GM18520 (cell line): Measurements from ENCODE around the gene MUC4.
"Not testable (repeated sequence)": the region's sequence is repeated elsewhere in the genome, so short reads cannot be mapped to it uniquely, and the experiment has no call there.

ENCODE experiments used
- ATAC-seq: cut with Tn5 transposase; IDR thresholded peaks from one replicate; pipeline ENCODE4 v1.9.1; 2021; ENCODE audit not compliant: unreplicated experiment

Gene MUC4

DNA sequence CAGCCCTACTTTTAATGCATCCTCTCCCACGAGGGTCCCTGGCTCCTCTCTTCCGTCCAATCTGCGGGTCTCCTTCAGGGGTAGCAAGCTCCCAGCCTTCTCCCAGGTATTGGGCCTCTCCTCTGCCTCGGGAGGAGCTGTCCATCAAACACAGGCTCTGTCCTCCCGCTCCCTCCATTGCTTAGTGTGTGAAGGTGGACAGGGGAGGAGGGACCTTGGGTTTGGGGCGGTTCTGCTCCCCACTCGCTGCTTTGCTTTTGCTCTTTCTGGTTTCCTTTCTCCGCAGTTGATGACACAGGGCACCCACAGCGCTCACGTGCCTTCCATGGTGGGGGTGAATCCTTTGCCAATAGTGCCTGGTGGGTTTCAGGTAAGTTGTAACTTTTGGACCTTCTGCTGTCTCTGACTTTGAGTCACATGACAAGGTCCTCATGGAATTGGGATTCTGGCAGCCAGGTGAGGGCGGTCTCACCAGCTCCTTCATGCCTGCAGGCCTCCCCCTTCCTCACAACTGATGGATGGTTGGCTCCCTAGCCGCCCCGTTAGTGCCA lies 72.1 kb downstream of the MUC4 start:
- no peak for ATAC-seq

DNA sequence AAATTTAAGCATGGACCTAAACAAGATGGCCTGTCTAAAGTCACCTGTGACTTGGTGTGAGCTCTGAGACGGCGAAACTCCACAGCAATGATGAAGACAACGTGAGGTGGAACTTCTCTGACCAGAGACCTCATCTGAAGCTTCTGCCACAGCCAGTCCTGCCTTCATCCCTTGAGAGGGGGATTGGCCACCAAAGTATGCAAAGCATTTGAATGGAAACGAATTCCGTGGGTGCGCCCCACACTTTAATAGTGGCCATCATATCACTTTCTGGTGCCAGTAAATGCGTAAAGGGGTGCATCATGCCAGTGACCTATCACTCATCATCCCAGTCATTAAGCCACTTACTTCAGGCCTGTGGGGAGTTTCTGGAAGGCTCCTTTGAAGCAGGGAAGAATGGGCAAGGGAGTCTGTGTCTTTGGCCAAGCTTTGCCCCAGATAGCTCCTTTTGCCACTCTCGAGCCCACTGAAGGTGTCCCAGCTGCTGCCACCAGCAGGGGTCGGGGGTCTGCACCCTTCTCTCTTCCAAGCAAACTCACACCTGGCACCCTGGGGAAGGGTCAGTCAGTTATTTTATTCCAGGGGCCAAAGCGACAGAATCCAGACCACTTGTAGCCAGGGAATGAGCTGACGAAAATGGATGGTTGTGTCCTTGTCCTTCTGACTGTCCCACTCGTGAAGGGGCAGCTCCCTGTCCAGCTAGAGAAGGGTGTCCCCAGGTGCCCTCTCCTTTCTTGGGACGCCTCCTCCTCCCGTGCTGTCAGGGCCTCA lies 73.3 kb downstream of the MUC4 start:
- no peak for ATAC-seq

DNA sequence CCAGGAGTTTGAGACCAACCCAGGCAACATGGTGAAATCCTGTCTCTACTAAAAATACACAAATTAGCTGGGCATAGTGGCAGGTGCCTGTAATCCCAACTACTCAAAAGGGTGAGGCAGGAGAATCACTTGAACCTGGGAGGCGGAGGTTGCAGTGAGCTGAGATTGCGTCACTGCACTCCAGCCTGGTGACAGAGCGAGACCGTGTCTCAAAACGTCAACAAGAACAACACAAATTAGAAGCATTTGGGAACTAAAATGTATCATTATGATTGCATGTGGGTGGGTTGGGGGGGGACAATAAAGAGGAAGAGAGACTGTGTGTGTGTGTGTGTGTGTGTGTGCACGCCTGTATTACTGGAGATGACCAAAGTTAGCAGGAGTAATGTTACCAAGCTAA lies 73.9 kb downstream of the MUC4 start:
- ATAC-seq: not testable (repeated sequence)

DNA sequence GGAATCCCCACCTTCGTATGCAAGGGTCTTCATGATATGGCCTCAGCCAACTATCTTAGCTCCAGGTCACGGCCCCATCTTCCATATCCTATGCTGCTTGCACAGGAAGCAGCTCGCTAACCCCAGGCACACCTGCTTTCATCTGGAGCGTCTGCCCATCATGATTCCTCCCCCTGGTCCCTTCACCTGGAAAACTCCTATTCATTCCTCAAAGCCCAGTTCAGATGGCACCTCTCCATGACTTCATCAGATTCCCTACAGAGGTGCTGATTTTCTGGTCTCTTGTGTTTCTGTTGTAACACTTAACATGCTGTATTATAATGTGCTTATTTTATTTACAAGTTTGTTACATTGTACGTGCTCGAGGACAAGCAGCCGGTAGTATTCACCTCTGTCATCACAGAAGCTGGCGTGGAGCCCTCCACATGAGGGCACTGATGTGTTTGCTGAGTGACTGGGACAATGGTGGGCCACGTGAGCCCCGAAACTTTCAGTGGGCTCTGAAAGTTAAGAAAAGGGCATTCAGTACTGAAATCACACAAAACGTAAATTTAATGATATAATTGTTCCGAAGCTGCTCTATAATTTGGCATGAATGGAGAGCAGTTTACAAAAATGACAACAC lies 74.8 kb downstream of the MUC4 start:
- ATAC-seq: no peak

DNA sequence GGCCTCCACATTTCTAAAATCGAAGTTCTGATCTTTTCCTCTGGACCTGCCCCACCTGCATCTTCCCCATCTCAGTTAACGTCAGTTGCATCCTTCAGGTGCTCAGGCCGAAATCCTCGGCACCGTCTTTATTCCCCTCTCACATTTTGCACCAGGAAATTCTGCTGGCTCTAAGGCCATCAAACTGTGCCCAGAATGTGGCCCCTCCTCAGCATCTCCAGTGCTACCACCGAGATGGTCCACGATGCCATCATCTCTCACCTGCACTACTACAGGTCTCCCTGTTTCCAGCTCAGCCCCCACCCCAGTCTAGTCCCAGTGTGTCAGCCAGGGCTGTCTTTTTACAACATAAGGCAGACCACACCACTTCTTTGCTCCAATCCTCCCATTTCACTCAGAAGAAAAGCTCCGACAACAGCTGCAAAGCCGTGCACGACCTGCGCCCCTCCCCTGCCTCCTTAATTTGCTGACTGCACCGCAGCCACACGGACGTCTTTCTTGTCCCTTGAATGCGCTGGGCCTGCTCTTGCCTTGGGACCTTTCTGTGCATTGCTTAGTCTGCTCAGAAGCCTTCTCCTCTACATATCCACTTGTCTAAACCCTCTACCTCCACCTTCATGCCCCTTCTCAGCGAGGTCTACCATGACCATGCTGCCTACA lies 76.6 kb downstream of the MUC4 start:
- ATAC-seq: no peak

DNA sequence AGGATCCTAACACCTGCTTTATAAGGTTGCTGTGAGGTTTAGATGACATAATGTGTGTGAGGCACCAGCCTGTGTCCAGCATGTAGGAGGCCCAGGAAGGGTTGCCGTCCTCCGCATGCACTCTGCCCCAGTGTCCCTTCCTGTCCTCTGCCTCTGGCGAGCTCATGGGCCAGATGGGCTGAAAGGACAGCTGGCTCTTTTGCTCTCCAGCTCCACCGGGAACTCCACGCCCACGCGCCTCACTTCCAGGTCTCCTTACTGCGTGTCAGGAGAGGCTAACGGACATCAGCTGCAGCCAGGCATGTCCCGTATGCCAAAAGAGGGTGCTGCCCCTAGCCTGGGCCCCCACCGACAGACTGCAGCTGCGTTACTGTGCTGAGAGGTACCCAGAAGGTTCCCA lies 78.8 kb downstream of the MUC4 start:
- ATAC-seq: no peak

DNA sequence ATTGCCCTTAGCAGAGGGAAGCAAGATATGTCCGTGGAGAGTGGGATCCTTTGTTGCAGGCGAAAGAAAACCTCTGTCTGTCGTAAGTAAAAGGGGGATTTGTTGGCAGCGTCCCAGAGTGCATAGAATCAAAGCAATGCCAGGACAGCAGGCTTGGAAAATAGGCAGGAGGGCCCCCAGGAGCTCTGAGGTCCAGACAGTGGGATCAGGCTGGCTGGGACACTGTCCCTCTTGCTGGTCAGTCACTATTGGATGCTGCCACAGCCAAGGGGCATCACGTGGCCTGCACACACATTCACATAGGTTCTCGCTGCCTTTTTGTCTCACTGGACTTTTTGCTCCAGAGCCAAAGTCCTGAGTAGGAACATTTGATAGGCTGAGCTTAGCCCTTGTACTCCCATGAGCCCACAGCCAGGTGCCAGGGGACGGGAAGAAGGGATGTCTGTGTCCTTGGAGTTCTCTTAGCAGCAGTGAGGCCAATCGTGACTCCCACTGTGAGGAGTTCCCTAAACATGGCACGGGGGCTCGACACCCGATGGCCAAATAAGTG lies 80.3 kb downstream of the MUC4 start:
- ATAC-seq: no peak

DNA sequence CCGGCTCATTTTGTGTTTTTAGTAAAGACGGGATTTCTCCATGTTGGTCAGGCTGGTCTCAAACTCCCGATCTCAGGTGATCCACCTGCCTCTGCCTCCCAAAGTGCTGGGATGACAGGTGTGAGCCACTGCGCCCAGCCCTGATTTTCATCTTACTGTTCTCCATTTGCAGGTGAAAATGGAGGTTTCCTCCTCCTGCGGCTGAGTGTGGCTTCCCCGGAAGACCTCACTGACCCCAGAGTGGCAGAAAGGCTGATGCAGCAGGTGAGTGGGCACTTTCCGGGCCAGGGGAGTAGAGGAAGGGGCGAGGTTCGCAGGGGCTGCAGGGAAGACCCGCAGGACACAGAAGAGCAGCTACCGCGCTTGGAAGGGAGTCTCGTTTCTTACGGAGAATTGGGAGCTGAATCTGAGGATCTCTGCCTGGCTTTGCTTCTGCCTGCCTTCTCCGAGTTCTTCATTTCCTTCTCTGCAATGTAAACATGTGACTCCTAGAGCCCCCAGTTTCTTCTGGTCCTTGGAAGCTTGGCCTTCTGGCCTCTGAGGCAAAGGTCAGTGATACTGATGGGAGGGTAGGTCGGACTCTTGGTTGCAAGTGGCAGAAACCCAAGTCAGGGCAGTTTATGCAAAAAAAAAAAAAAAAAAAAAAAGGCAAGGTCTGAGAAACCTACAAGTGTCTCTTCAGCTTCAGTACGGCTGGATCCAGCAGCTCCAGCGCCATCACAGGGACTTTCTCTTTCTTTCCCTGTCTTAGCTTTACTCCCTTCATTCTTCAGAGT lies 82.1 kb downstream of the MUC4 start:
- no peak for ATAC-seq

DNA sequence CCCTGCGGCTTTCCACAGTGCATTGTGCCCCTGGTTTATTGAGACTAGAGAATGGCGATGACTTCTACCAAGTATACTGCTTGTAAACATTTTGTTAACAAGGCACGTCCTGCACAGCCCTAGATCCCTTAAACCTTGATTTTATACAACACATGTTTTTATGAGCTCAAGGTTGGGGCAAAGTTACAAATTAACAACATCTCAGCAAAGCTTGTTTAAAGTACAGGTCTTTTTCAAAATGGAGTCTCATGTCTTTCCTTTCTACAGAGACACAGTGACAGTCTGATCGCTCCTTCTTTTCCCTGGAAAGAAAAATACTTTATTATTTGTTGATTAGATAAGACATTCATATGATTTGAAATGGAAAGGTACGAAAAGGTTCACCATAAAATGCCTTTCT lies 82.9 kb downstream of the MUC4 start:
- ATAC-seq: not testable (repeated sequence)

DNA sequence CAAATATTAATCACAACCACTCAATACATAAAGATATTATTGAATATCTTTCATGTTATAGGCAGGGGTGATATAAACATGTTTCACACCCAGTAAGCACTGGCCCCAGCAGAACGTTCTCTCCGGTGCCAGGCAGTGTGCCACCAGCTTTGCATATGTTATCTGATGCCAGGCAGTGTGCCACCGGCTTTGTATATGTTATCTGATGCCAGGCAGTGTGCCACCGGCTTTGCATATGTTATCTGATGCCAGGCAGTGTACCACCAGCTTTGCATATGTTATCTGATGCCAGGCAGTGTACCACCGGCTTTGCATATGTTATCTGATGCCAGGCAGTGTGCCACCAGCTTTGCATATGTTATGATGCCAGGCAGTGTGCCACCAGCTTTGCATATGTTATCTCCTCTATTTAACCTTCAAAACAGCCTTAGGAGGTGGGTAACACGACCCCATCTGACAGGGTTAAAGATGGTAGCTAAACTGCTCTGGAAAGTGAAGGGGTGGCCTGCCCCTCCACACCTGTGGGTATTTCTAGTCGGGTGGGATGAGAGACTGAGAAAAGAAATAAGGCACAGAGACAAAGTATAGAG lies 84.0 kb downstream of the MUC4 start:
- ATAC-seq: no peak

DNA sequence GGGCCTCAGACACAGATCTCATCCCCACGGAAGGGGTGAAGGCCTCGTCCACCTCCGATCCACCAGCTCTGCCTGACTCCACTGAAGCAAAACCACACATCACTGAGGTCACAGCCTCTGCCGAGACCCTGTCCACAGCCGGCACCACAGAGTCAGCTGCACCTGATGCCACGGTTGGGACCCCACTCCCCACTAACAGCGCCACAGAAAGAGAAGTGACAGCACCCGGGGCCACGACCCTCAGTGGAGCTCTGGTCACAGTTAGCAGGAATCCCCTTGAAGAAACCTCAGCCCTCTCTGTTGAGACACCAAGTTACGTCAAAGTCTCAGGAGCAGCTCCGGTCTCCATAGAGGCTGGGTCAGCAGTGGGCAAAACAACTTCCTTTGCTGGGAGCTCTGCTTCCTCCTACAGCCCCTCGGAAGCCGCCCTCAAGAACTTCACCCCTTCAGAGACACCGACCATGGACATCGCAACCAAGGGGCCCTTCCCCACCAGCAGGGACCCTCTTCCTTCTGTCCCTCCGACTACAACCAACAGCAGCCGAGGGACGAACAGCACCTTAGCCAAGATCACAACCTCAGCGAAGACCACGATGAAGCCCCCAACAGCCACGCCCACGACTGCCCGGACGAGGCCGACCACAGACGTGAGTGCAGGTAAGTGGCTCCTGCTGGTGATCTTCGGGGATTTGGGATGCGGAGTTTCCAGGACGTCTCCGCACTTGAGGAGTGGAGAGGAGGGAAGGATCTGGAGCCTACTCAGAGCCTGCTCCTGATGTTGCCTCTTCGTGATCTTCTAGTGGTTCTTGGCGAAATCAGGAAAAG lies 85.6 kb downstream of the MUC4 start:
- ATAC-seq: not testable (repeated sequence)

DNA sequence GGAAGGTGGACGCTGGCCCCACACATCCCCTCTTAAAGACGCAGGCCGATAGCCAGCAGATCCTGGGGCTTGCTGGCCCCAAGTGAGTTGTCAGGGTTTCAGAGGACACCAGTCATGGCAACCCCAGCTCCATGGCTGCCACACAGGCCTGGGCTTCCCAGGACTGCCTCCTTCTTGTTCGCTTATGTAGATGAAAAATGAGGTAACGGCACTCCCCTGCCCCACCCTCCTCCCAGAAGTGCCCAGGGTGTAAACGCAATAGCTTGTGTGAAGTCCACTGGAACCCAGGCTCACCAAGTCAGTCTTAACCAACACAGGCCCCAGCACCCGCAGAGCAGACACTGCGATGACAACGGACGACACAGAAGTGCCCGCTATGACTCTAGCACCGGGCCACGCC lies 87.4 kb downstream of the MUC4 start:
- not testable (repeated sequence) for ATAC-seq

DNA sequence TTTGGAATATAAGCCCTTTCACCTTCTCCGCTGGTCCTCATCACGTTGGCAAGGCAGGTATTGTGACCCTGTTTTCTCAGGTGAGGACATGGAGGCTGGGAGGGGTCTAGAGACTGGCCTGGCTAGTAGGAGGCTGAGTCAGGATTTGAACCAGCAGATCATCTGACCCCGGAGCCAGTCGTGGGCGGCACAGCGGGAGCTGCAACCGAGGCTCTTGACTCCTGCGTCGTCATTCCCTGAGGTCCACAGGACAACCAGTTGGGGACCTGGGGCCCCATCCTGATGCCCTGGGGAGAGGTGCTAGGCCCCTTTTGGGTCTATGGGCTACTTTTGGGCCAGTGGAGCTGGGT lies 88.8 kb downstream of the MUC4 start:
- not testable (repeated sequence) for ATAC-seq

DNA sequence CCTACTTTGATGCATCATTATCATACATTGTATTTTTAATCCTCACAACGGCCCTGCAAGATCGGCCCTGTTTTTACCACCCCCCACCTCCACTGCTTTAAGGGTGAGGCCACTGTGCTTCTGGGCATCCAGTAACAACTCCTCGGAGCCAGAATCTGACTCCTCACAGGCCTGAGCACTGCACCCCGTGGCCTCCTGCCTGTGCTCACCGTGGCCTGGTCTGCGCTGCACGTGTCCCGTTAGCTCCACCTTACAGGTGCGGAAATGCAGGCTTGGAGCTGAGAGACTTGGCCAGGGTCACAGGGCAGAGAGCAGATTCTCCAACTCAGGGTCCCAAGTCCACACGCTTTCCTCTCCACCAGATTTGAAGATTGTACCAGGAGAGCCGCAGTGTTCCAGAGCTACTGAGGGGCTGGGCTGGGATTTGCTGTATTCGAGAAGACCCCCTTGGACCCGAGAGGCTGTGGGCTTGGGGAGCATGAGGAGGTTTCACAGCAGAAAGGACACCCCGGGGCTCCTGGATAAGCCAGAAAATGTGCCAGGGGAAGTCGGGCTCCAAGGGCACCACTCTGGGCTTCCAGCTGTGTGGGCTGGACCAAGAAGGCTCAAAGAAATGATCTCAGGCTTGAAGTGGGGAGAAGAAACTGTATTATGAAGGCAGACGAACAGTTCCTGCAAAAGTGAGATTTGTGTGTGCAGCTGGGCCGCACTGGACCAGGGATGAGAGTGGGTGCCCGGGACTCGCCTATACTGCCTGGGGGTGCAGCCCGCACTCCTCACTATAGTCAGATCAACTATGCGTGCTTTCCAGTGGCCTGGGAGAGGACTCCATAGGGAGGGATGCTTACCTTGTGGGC lies 89.4 kb downstream of the MUC4 start:
- ATAC-seq: not testable (repeated sequence)

DNA sequence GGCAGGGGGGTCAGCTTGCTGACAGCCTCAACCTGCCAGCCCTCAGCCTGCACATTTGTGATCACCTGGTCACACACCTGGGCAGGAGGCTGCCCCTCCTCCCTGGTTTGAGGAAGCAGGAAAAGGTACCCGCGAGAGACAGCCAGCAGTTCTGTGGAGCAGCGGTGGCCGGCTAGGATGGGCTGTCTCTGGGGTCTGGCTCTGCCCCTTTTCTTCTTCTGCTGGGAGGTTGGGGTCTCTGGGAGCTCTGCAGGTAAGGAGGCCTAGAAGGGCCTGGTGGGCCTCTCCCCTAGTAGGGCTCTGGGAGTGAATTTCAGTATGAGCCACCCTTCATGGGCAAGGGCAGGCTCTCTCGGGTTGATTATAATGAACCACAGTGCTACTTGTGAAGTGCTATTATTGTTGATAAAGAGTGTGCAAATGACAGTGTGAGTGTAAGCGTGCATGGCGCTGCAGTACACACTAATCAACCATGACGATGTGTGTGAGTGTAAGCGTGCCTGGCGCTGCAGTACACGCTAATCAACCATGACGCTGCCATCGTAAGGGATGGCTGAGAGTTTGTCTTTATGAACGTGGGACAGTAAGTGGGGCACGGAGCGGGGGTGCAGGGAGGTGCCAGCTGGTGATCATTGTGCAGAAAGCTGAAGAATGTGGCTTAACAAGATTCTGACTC lies 90.8 kb downstream of the MUC4 start, which contains the start of gene MUC20:
MUC20 (plus strand) TSS at position 148 of the 676 bp plus-strand sequence; CDS start at position 178, 30 bp downstream.
- not testable (repeated sequence) for ATAC-seq

DNA sequence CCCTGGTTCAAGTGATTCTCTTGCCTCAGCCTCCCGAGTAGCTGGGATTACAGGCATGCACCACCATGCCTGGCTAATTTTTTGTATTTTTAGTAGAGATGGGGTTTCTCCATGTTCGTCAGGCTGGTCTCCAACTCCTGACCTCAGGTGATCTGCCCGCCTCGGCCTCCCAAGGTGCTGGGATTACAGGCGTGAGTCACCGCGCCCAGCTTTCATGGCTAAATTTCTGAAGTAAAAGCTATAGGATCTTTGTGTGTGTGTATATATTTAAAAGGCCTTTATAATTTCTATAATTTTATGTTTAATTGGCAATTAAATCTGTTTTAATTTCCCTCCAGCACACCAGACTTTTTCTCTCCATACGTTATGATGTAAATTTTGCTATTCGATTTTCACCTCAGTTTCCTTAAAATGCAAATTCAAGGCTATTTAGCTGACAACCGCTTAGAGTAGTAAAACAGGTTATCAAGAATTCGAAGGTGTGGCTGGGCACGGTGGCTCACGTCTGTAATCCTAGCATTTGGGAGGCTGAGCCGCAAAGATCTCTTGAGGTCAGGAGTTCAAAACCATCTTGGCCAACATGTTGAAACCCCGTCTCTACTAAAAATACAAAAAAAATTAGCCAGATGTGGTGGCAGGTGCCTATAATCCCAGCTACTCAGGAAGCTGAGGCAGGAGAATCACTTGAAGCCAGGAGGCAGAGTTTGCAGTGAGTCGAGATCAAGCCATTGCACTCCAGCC lies 92.0 kb downstream of the MUC4 start:
- not testable (repeated sequence) for ATAC-seq

DNA sequence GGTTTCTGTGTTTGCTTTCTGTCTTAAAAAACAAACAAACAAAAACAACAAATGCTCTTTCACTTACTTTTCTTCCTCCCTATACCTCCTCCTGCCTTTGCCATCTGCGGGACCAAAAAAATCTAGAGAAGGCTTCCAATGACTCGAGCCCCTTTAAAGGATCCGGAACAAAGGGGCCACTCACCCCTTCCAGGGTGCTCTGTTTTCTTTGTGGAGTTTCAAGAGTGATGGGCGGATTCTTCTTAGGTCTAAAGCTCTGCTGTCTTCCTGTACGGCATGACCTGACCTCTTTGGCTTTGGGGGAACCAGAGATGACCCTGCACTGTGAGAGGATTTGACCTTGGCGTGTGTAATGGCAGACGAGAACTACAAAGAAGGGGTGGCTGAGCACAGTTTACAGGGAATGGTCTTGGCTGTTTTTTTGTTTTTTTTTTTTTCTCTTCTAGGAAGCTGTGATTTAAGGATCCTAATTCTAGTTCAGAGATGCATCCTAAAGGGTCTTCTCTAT lies 93.2 kb downstream of the MUC4 start:
- no peak for ATAC-seq
